Activated CD8-positive, alpha-beta memory T cell treated with anti-CD3 and anti-CD28 coated beads, Interleukin-2, amount 50 U/mL, for 4 hours (primary cell): ENCODE measurements around the gene CCDC92B.

Experiments used
- DNase-seq: peaks from one replicate; pipeline ENCODE4 v3.0.0-alpha.2; 2020

CCDC92B gene

DNA sequence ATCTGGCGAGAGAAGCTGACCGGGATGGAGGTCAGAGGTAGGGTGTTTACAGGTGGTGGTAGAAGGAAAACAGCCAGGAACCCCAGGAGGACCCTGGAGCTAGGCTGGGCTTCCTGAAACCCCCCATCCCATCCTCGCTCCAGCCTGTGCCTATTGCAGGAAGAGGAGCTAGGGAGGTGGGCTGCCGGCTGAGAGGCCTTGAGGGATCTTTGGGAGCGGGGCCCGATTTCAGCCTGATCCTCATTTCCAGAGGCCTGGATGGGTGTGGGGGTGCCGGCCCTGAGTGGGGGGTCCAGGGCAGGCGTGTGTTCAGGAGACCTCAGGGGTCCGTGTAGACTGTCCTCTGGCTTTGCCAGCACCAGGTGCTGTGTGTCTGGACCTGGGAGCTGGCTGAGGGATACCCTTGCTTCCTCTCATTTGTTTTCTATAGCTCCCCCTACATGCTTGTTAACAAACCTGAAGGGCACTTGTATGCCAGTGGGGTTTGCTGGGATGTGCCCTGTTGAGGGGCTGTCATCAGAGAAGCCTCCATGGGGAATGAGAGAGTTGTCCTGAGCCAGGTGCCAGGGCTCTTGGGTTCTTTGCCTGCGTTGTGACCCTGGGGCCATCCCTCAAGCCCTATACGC is 27.9 kb upstream of the CCDC92B start:
- no peak for DNase-seq

- no peak for DNase-seq
Observed at GRCh38 chr17:2776589-2777241, 27.3 kb upstream of the CCDC92B start.

DNA sequence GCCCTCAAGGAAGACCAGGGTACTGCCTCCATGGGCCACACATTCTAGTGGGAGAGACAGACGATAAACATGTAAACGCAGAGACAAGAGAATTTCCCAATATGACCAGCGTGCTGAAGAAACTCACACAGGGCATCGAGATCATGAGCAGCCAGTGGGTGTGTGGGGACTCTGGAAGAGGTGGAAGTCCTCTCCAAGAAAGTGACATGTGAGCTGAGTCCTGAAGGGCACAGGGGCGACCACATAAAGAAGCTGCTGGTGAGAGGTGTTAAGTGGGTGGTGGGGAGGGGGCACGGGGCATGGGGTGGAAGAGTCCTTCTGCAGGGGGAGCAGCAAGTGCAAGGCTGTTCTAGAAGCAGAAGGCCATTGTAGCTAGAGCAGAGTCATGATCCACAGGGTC is 25.8 kb upstream of the CCDC92B start:
- DNase-seq = no peak

DNA sequence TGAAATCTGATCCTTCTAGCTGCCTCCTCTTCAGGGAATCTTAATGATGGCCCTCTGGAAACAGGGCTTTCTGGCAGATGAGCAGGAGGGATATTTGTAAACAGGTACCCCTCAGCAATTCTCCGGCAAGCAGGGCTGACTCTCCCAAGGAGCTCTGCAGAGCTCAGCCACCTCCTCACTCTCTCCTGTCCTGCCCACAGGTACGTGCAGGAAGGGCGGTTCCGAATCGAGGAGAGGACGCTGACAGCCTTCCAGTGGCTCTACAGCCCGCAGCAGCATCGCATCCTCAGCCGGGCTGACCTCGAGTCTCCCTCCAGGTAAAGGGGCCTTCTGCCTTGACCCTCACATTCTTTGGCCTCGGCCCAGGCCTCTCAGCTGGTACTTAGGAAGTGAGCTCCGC is 20.7 kb upstream of the CCDC92B start:
- no peak for DNase-seq

DNA sequence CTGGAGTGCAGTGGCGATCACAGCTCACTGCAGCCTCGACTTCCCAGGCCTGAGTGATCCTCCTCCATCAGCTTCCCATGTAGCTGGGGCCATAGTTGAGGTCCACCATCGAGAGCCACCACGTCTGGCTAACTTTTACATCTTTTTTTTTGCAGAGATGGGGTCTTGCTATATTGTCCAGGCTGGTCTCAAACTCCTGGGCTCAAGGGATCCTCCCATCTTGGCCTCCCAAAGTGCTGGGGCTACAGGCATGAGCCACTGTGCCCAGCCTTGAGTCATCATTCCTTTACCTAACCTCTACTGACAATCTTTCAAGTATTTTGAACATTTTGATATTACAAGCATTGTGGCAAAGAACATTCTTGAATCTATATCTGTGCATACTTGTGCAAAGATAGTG is 9.4 kb upstream of the CCDC92B start:
- no peak for DNase-seq

- no peak for DNase-seq
Observed at GRCh38 chr17:2755891-2756724, 6.7 kb upstream of the CCDC92B start.

DNA sequence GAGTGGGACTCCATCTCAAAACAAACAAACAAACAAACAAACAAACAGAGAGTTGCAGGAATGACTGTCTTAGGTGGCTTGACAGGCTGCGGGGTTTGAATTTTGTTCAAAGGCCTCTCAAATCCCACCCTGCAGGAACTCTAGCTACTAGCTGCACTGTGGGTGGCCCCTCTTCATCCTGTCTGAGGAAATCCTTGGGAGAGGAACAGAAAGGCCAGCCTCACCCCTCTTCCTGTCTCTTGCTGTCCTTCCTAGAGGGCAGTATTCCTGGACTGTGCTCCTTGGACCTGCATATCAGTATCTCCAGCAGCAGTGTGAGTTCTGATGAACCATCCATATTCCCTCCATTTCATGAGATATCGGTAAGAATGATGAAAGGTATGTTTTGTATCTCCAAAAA is 2.0 kb upstream of the CCDC92B start:
- DNase-seq = no peak

DNA sequence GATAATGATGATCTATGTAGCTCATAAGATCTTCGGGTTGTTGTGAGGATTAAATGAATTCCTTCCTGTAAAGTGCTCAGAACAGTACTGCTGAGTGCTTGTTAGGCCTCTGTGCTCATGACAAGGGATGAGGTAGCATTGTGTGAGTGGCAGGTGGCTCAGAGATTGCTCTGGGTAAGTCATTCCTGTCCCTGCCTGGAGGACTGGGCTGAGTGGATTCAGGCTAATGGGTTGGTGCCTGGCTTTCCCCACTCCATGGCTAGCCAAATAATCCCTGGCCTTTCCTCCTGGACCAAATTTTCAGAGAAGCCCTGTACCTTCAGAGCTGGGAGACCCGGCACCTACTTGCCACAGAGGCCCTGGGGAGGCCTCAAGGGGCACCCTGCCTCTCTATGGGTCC is 1.3 kb upstream of the CCDC92B start:
- DNase-seq = no peak

- peak; percentile 76 for DNase-seq
Observed at GRCh38 chr17:2749784-2750181, 331 bp upstream of the CCDC92B start.

DNA sequence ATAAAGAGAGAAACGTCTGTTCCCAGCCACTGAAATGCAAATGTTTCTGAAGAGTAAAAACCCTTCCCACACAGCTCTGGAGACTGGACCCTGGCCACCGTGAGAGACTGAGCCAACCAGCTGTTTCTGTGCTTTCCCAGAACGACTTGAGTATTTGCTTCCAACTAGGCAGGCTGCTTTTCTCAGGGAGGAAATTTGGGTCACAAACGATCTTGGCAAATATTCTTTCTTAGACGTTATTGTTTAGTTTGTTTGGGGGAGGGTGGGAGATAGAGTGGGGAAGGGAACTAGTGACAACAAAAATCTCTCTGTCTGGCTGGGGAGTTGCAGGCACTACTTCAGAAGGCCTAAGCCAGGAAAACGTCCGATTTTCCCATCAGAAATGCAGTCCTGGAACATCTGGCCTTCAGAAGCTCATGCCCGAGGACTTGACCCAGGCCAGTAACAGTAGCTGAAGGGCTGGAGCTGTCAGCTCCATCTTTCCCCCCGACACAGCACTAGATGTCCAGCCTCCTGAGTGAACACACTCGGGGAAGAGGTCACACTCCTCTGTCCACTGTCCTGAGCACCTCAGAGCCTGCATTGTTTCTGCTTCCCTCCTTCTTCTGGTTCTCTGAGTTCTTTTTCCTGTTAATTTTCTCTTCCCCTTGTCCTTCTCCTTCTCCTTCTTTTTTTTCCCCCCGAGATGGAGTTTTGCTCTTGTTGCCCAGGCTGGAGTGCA is 4.0 kb downstream of the CCDC92B start:
- no peak for DNase-seq

- no peak for DNase-seq
Observed at GRCh38 chr17:2737693-2738092, 11.8 kb downstream of the CCDC92B start.

- DNase-seq = no peak
Observed at GRCh38 chr17:2736956-2737355, 12.5 kb downstream of the CCDC92B start.

GRCh38 chr17:2735896-2736295 is 13.6 kb downstream of the CCDC92B start:
- DNase-seq = no peak

GRCh38 chr17:2734939-2735338 is 14.5 kb downstream of the CCDC92B start:
- DNase-seq = no peak

DNA sequence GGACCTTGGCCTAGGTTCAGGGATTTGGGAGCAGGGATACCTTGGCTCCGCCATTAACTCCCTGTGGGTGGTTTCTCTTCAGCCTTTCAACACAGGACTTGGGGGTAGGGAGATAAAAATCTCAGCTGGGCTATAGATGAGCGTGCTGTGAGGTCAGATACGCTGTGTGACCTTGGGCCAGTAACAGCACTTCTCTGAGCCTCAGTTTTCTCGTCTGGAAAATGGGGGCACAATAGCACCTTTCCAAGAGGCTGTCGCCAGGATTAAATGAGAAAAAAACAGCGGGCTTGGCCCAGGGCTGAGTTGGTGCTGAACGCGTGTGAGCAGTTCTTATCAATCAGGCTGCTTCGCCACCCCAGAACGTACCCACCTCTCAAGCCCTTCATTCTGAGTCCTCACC is 17.6 kb downstream of the CCDC92B start:
- DNase-seq = no peak

- DNase-seq = no peak
Observed at GRCh38 chr17:2730764-2731353, 18.6 kb downstream of the CCDC92B start.

DNA sequence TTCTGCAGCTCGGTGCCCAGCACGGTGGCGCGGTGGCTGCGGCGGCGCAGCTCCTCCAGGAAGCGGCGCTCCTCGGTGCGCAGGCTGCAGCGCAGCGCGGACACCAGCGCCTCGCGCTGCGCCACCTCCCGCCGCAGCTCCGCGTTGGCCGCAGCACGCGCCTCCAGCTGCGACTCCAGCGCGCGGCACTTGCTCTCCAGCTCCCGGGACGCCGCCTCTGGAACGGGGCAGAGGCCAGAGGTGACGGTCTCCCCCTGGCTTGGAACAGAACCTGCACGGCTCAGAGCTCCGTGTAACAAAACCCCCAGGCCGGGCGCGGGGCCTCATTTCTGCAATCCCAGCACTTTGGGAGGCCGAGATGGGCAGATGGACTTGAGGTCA is 24.7 kb downstream of the CCDC92B start:
- peak; percentile 41 for DNase-seq

DNA sequence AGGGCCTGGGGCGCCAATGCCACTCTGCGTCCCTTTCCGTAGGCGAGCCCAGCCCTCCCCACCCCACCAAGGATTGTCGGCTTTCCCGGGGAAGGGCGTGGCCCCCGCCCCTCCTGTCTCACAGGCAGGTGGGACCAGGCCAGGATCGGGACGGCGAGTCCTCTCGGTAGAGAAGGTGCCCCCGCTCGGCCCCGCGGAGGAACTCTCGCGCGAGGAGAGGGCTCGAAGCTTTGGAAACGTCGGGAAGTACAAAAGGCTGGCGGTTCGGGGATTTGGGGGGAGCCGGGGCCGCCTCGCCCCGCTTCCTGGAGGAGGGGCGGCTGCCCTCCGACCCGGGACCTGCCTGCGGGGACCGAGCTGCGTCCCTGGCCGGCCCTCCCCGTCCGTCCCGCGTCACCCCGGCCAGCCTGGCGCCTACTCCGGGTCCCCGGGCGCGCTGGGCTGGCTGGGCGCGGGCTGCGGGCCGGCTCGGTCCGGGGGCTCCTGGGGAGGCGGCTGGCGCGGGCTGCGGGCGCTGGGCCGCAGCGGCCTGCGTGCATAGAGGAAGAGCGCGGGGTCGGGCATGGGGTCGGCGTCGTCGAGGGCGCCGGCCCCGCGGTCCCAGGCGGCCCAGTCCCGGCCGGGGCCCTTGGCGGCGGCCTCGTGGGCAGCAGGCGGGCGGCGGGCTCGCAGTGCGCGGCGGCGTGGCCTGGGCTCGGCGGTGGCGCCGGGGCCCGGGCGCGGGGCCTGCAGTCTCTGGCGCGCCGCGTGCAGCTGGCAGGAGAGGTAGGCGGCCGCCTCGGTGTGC is 25.3 kb downstream of the CCDC92B start:
- DNase-seq = no peak

DNA sequence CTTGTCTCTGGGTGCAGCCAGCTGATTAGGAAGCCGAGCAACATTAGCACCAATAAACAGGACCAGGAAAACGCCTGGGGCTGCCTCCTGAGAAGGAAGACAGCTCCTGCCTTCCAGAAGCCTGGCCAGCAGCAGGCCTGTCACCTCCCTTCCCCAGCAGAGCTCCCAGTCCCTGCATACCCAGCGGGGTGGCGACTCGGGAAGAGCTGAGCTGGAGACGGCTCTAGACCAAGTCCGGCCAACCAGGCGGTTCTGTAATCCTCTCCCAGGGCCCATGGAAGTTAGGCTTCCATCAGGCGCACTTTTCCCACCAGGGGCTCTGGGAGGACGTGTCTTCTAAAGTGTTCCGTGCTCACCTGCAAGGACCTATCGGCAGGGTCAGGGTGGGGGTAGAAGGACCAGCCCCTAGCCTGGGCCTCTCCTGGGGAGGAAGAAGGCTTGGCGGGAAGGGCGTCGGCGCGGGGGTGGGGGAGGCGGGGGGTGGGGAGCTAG is 25.9 kb downstream of the CCDC92B start:
- DNase-seq = no peak

- DNase-seq = no peak
Observed at GRCh38 chr17:2722611-2723010, 26.8 kb downstream of the CCDC92B start.

- no peak for DNase-seq
Observed at GRCh38 chr17:2721603-2722002, 27.8 kb downstream of the CCDC92B start.

DNA sequence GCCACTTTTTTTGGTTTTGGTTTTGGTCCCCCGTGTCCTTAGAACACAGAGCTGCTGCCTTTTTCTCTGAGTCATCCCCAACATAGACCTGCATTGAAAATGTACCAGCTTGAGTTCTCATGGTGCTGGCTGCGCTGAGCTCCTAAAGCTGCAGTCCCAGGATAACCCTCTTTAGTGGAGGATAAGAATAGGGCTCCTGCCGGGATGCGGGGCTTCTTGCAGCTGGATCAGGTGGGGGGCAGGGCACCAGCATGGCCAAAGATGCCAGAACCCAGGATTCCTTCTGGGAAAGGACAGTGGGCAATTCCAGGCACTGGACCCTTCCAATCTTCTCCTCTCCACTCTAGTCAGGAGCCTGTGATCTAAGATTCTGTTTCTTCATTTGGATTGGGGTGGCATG is 29.6 kb downstream of the CCDC92B start:
- no peak for DNase-seq
